SK-N-SH (cell line): ENCODE data around the gene ARHGEF7. TPM values are rescaled to one million over a fixed set of nuclear protein-coding genes. Genes with fewer than 3 reads are reported as not detected.

Source experiments
- CTCF ChIA-PET: fragments of 300-600, 350-600 bp; formaldehyde crosslinking; extraction: SDS; loops from one replicate; lab custom pipeline; 2021; lab: Yijun Ruan, JAX
- POLR2A ChIA-PET: fragments of 350-600 bp; sonication (Branson Sonifier 250); formaldehyde crosslinking; extraction: SDS; loops from one replicate; lab custom pipeline; 2020; ENCODE audit warnings: antibody characterized with exemption, inconsistent platforms; lab: Yijun Ruan, JAX
- DNase-seq: peaks from one replicate; pipeline ENCODE4 v3.0.0; 2012
- H2AFZ ChIP-seq: fragments of 200-600 bp; sonication (generic); 2 replicates; pipeline ENCODE4 v1.8.1; 2016; ENCODE audit warnings: antibody characterized with exemption, mild to moderate bottlenecking, low read depth
- H3F3A ChIP-seq: fragments of 200-600 bp; sonication (generic); replicated peaks from 2 replicates; pipeline ENCODE3; 2016; ENCODE audit warnings: antibody characterized with exemption, mild to moderate bottlenecking; ENCODE audit not compliant: insufficient read depth
- H3K27ac ChIP-seq, 2 experiments: fragments of 200-500 bp in 1 of 2; fragments of 200-600 bp in 1 of 2; sonication (Bioruptor generic) in 1 of 2; sonication (generic), shearing (Covaris generic) in 1 of 2; 2 replicates each; pipeline versions ENCODE4 v1.5.1 to v1.6.1; 2014 to 2016; ENCODE audit warnings: low read depth in 2 of 2, inconsistent platforms in 1 of 2, low read length in 1 of 2, mild to moderate bottlenecking in 1 of 2, mixed read lengths in 1 of 2
- H3K27me3 ChIP-seq: fragments of 200-600 bp; sonication (generic), shearing (Covaris generic); 2 replicates; pipeline ENCODE4 v1.6.1; 2016; ENCODE audit warnings: mixed run types; ENCODE audit not compliant: insufficient read depth
- H3K36me3 ChIP-seq, 2 experiments: fragments of 200-500 bp in 1 of 2; fragments of 200-600 bp in 1 of 2; sonication (Bioruptor generic) in 1 of 2; sonication (generic) in 1 of 2; replicated peaks in 1 of 2; 2 replicates each; pipeline versions ENCODE3 to v1.5.1; 2014 to 2016; ENCODE audit warnings: low read length in 1 of 2, mild to moderate bottlenecking in 1 of 2; ENCODE audit not compliant: insufficient read depth in 2 of 2, control insufficient read depth in 1 of 2
- H3K4me1 ChIP-seq, 2 experiments: fragments of 200-500 bp in 1 of 2; fragments of 200-600 bp in 1 of 2; sonication (Bioruptor generic) in 1 of 2; sonication (generic), shearing (Covaris generic) in 1 of 2; 2 replicates each; pipeline versions ENCODE4 v1.5.1 to v1.6.1; 2014 to 2016; ENCODE audit warnings: low read depth in 1 of 2, low read length in 1 of 2, mixed run types in 1 of 2; ENCODE audit not compliant: insufficient read depth in 2 of 2, control insufficient read depth in 1 of 2
- H3K4me2 ChIP-seq: fragments of 200-600 bp; sonication (generic), shearing (Covaris generic); 2 replicates; pipeline ENCODE4 v1.6.1; 2017; ENCODE audit warnings: mixed run types
- H3K4me3 ChIP-seq, 2 experiments: fragments of 200-500 bp in 1 of 2; fragments of 200-600 bp in 1 of 2; sonication (Bioruptor generic) in 1 of 2; sonication (generic), shearing (Covaris generic) in 1 of 2; 2 replicates each; pipeline versions ENCODE4 v1.5.1 to v1.8.1; 2014 to 2016; ENCODE audit warnings: low read depth in 2 of 2, inconsistent platforms in 1 of 2, low read length in 1 of 2, mild to moderate bottlenecking in 1 of 2, mixed read lengths in 1 of 2, moderate library complexity in 1 of 2
- H3K79me2 ChIP-seq: fragments of 200-600 bp; sonication (generic); 2 replicates; pipeline ENCODE4 v1.8.1; 2017; ENCODE audit warnings: mild to moderate bottlenecking; ENCODE audit not compliant: insufficient read depth
- H3K9ac ChIP-seq: fragments of 200-600 bp; sonication (generic); 2 replicates; pipeline ENCODE4 v1.6.1; 2017; ENCODE audit warnings: mixed run types
- H3K9me2 ChIP-seq: fragments of 200-600 bp; sonication (generic); 2 replicates; pipeline ENCODE4 v1.6.1; 2017; ENCODE audit warnings: mixed run types
- H3K9me3 ChIP-seq: fragments of 200-600 bp; sonication (generic); 2 replicates; pipeline ENCODE4 v1.6.1; 2017; ENCODE audit warnings: mixed run types, mild to moderate bottlenecking, moderate library complexity
- H4K20me1 ChIP-seq: fragments of 200-600 bp; sonication (generic); 2 replicates; pipeline ENCODE4 v1.6.1; 2017; ENCODE audit warnings: mild to moderate bottlenecking, mixed run types; ENCODE audit not compliant: insufficient read depth
- CHD2 ChIP-seq: fragments of 150-350 bp; IDR thresholded peaks from 2 replicates; pipeline ENCODE4 v1.6.1; 2018; ENCODE audit warnings: low read length; ENCODE audit not compliant: partially characterized antibody
- CTCF ChIP-seq: fragments of 200-600 bp; sonication (generic); IDR thresholded peaks from 2 replicates; pipeline ENCODE4 v1.6.1; 2017; ENCODE audit warnings: antibody characterized with exemption, mild to moderate bottlenecking, moderate library complexity
- ELF1 ChIP-seq: IDR thresholded peaks from 2 replicates; pipeline ENCODE4 v1.4.0; 2012
- EP300 ChIP-seq, 2 experiments: IDR thresholded peaks; 2 replicates each; pipeline versions ENCODE4 v1.4.0 to v1.6.1; 2012; ENCODE audit warnings: borderline replicate concordance in 1 of 2, low read depth in 1 of 2, low read length in 1 of 2
- EZH2phosphoT487 ChIP-seq: fragments of 200-600 bp; sonication (generic); IDR thresholded peaks from 2 replicates; pipeline ENCODE4 v1.6.1; 2017; ENCODE audit warnings: low read depth, mixed run types, mild to moderate bottlenecking, antibody characterized with exemption, moderate library complexity, borderline replicate concordance
- FOSL2 ChIP-seq: IDR thresholded peaks from 2 replicates; pipeline ENCODE4 v1.4.0; 2012; ENCODE audit warnings: low read depth, mild to moderate bottlenecking, moderate library complexity, borderline replicate concordance
- GATA2 ChIP-seq: sonication (generic); formaldehyde crosslinking; IDR thresholded peaks from 2 replicates; pipeline ENCODE4 v1.5.0; 2020; ENCODE audit warnings: mild to moderate bottlenecking, missing genetic modification reagents
- MEF2A ChIP-seq: IDR thresholded peaks from 2 replicates; pipeline ENCODE4 v1.4.0; 2012; ENCODE audit warnings: low read depth, borderline replicate concordance
- MXI1 ChIP-seq: IDR thresholded peaks from 2 replicates; pipeline ENCODE4 v1.6.1; 2012; ENCODE audit warnings: mild to moderate bottlenecking, low read depth, low read length, improper control_type of control experiment
- NFIC ChIP-seq: IDR thresholded peaks from 2 replicates; pipeline ENCODE4 v1.4.0; 2012; ENCODE audit warnings: borderline replicate concordance
- POLR2AphosphoS5 ChIP-seq: IDR thresholded peaks from 2 replicates; pipeline ENCODE4 v1.6.1; 2012; ENCODE audit warnings: low read depth, low read length
- REST ChIP-seq: IDR thresholded peaks from 2 replicates; pipeline ENCODE4 v1.6.1; 2012; ENCODE audit warnings: mild to moderate bottlenecking, low read depth, low read length, moderate library complexity
- TCF12 ChIP-seq: IDR thresholded peaks from 2 replicates; pipeline ENCODE4 v1.4.0; 2012
- USF1 ChIP-seq: IDR thresholded peaks from 2 replicates; pipeline ENCODE4 v1.4.0; 2012; ENCODE audit warnings: low read depth, borderline replicate concordance
- USF2 ChIP-seq: fragments of 150-350 bp; IDR thresholded peaks from 2 replicates; pipeline ENCODE4 v1.6.1; 2017; ENCODE audit warnings: antibody characterized with exemption, low read length, low read depth, borderline replicate concordance
- YY1 ChIP-seq: IDR thresholded peaks from 2 replicates; pipeline ENCODE4 v1.4.0; 2012; ENCODE audit warnings: low read depth, mild to moderate bottlenecking
- ZBTB33 ChIP-seq: IDR thresholded peaks from 2 replicates; pipeline ENCODE4 v1.4.0; 2012; ENCODE audit warnings: low read depth, borderline replicate concordance
- WGBS: methylation state at CpG from one replicate; pipeline ENCODE4 v1.1.6; 2017; ENCODE audit warnings: low lambda C conversion rate; 5-methylcytosine and 5-hydroxymethylcytosine counted together
- polyA plus RNA-seq, 3 experiments: library from polyadenylated mRNA; depleted of rRNA; stranded (reverse); fragments of >200 nt; gene quantifications; 2 replicates each; pipeline ENCODE4 v1.2.3, GENCODE V29; 2012

The ARHGEF7 gene
- polyA plus RNA-seq, 1 of the 3 experiments (the other 2 are of a cell fraction), result 21.6 TPM

GRCh38 chr13:111178402-111178801 lies 63.3 kb downstream of the ARHGEF7 start:
- Histone ChIP-seq H3K9me3 (no peaks in the 10 kb centered on the region), H3K9me2 (no peaks in the 10 kb centered on the region), H3K9ac (no peak overlapping the region), H3K27ac (peak overlapping the region in 1 of 2 experiments; percentile 56; a peak in 2 of 4 replicates), H3K4me2 (no peak overlapping the region), H3K27me3 (no peaks in the 10 kb centered on the region), H3K36me3 (peaks cover 5 to 12% of the 10 kb centered on the region in 2 experiments), H2AFZ (no peak overlapping the region), H3F3A (no peaks in the 10 kb centered on the region), H3K4me1 (peaks cover 0 to 21% of the 10 kb centered on the region in 2 experiments; a peak in 1 of 4 replicates), H3K79me2 (peaks cover 83% of the 10 kb centered on the region), H4K20me1 (peaks cover 74% of the 10 kb centered on the region), H3K4me3 (no peak overlapping the region)
- ChIA-PET POLR2A (no interaction called here), CTCF (no interaction called here)
- DNase-seq, result no peak
- 94% methylated on average over 4 of the region's 4 CpGs for WGBS
- TF ChIP-seq ELF1 (no peak), MXI1 (no peak), GATA2 (CRISPR knock-in tag) (no peak), MEF2A (no peak), TCF12 (no peak), USF2 (no peak), EP300 (IDR thresholded peaks at IDR 0.05; ENCODE audit: borderline replicate concordance in 1 of 2, low read depth in 1 of 2, low read length in 1 of 2) (no peak)

- Histone ChIP-seq H3K4me3 (no peak overlapping the region), H4K20me1 (peaks cover 84% of the 10 kb centered on the region), H3K4me1 (peaks cover 6 to 27% of the 10 kb centered on the region in 2 experiments; a peak in 2 of 4 replicates), H3K27me3 (no peaks in the 10 kb centered on the region), H3K27ac (no peak overlapping the region), H2AFZ (no peak overlapping the region), H3K4me2 (no peak overlapping the region), H3K79me2 (peaks cover 89% of the 10 kb centered on the region), H3K9ac (no peak overlapping the region), H3F3A (no peaks in the 10 kb centered on the region), H3K9me3 (no peaks in the 10 kb centered on the region), H3K36me3 (peaks cover 3 to 7% of the 10 kb centered on the region in 2 experiments), H3K9me2 (no peaks in the 10 kb centered on the region)
- no peak for DNase-seq
- WGBS, result 84% methylated on average over 6 of the region's 6 CpGs
- POLR2A ChIA-PET, result no interaction called here
- CTCF ChIA-PET, result interaction anchor here (0.9 kb wide), 1 partner anchor 24 kb away, joined by 4 read pairs; no protein-coding TSS in a partner anchor
- no peak for TF ChIP-seq EZH2phosphoT487
- no peak for TF ChIP-seq CHD2
- TF ChIP-seq POLR2AphosphoS5, result no peak
- no peak for TF ChIP-seq FOSL2
- TF ChIP-seq YY1, result no peak
- no peak for TF ChIP-seq ZBTB33
- TF ChIP-seq REST, result no peak
- TF ChIP-seq NFIC, result no peak
- no peak for TF ChIP-seq USF1
- no peak for TF ChIP-seq CTCF
Measured at GRCh38 chr13:111179908-111180760, 65.0 kb downstream of the ARHGEF7 start.
